Measurements from ENCODE around the gene ABHD12.

- no peak for TF ChIP-seq CTCF (optimal IDR thresholded peaks at IDR 0.05 in 1 of 3, IDR thresholded peaks at IDR 0.05 in 1 of 3, conservative IDR thresholded peaks at IDR 0.05 in 1 of 3; ENCODE audit: extremely low read depth in 1 of 3, insufficient read depth in 2 of 3, low read length in 3 of 3)
- TF ChIP-seq EZH2 (IDR thresholded peaks at IDR 0.05; ENCODE audit: low read length) = no peak
Measured at GRCh38 chr20:25421102-25421501, 30.5 kb upstream of the ABHD12 start.

All from keratinocyte (primary cell).